ENCODE measurements around the gene ADTRP. TPM values are rescaled to one million over a fixed set of nuclear protein-coding genes. Genes with fewer than 3 reads are reported as not detected.

Gene ADTRP
- 3.1 TPM in 1 of 2 replicates, not detected in the other for total RNA-seq

GRCh38 chr6:11778648-11779328 is at the start of gene ADTRP:
TSS of gene ADTRP (minus strand) at chr6:11778803. CDS start at chr6:11778759, 44 bp downstream.

Other genes with a start within 250 kb of the ADTRP start
- under 0.01 and 0.49 TPM in 2 replicates for gene TMEM170B, start 241.1 kb downstream of the ADTRP start, total RNA-seq
- 9.4 and 12.8 TPM in 2 replicates for gene HIVEP1, start 233.5 kb upstream of the ADTRP start, total RNA-seq